Lower lobe of right lung (tissue), 2 donors: ENCODE results near the gene ACOXL. TPM values are rescaled to one million over a fixed set of nuclear protein-coding genes. Genes with fewer than 3 reads are reported as not detected.
A peak's percentile ranks its signal among the peaks of the same experiment; 100 is the strongest.

Source experiments
- ATAC-seq, 2 donors: fragments of 200-7000 bp; cut with Tn5 transposase; one replicate each; pipeline ENCODE4 v1.9.1; 2020 to 2022; ENCODE audit warnings: mild to moderate bottlenecking in 2 of 2, moderate library complexity in 2 of 2
- DNase-seq: peaks from one replicate; pipeline ENCODE4 v3.0.0-alpha.2; 2020
- H3K27ac ChIP-seq: fragments of 200-600 bp; one replicate; pipeline ENCODE4 v1.8.0; 2022
- H3K27me3 ChIP-seq: fragments of 200-600 bp; one replicate; pipeline ENCODE4 v1.8.0; 2022; ENCODE audit warnings: low read depth
- H3K36me3 ChIP-seq: fragments of 200-600 bp; one replicate; pipeline ENCODE4 v1.8.0; 2022; ENCODE audit warnings: mild to moderate bottlenecking
- H3K4me1 ChIP-seq: fragments of 200-600 bp; one replicate; pipeline ENCODE4 v1.8.0; 2022
- H3K4me3 ChIP-seq: fragments of 200-600 bp; one replicate; pipeline ENCODE4 v1.8.0; 2022; ENCODE audit warnings: mild to moderate bottlenecking
- H3K9me3 ChIP-seq: fragments of 200-600 bp; one replicate; pipeline ENCODE4 v1.8.0; 2022
- CTCF ChIP-seq: fragments of 200-600 bp; IDR thresholded peaks from one replicate; pipeline ENCODE4 v1.8.0; 2022; ENCODE audit warnings: antibody characterized with exemption, mild to moderate bottlenecking
- intact Hi-C: fragments of 100-400 bp; cut with DNase I; formaldehyde crosslinking; loops from one replicate; pipeline ENCODE4 v1.11.0; 2022
- total RNA-seq: library from RNA; stranded (reverse); fragmentation: NEBNext Ultra II Directional; extraction: Animal tissue kit (Norgen Biotek cat#: 25700); gene quantifications from one replicate; pipeline ENCODE4 v1.2.1, GENCODE V29; 2021
- donor health status: DM: no; HTN: yes; CAD: no; lungs with severe emphysema.

ACOXL gene
- total RNA-seq, 1 donor from 2014 or later = 38.5 TPM

GRCh38 chr2:110712737-110713136 is 19.6 kb upstream of the ACOXL start:
- H3K27me3 ChIP-seq = peaks cover 4% of the 10 kb centered on the region
- H3K9me3 ChIP-seq = no peaks in the 10 kb centered on the region
- H3K4me1 ChIP-seq = peaks cover 7% of the 10 kb centered on the region
- no peak for TF ChIP-seq CTCF
- no peak for ATAC-seq
- no peak overlapping the region for H3K4me3 ChIP-seq
- intact Hi-C loops = no loop called here
- no peak overlapping the region for H3K27ac ChIP-seq
- no peak for DNase-seq
- H3K36me3 ChIP-seq = no peaks in the 10 kb centered on the region

- Histone ChIP-seq H3K27me3 (peaks cover 4% of the 10 kb centered on the region), H3K4me1 (peaks cover 11% of the 10 kb centered on the region), H3K27ac (no peak overlapping the region), H3K4me3 (no peak overlapping the region), H3K9me3 (no peaks in the 10 kb centered on the region), H3K36me3 (no peaks in the 10 kb centered on the region)
- ATAC-seq = no peak
- TF ChIP-seq CTCF = no peak
- DNase-seq = no peak
- intact Hi-C loops = no loop called here
Measured at GRCh38 chr2:110713513-110714362, 18.6 kb upstream of the ACOXL start.

GRCh38 chr2:110714452-110715224 is 17.7 kb upstream of the ACOXL start:
- no peaks in the 10 kb centered on the region for H3K9me3 ChIP-seq

GRCh38 chr2:110716959-110717645 is 15.3 kb upstream of the ACOXL start:
- no peaks in the 10 kb centered on the region for H3K27me3 ChIP-seq
- ATAC-seq (no peak), DNase-seq (no peak)
- no peak overlapping the region for H3K4me3 ChIP-seq
- TF ChIP-seq CTCF = no peak
- no peaks in the 10 kb centered on the region for H3K9me3 ChIP-seq
- H3K27ac ChIP-seq = no peak overlapping the region
- H3K4me1 ChIP-seq = peaks cover 11% of the 10 kb centered on the region
- intact Hi-C loops = no loop called here
- no peaks in the 10 kb centered on the region for H3K36me3 ChIP-seq

More at GRCh38 chr2:110714452-110715224, 17.7 kb upstream of the ACOXL start:
- Histone ChIP-seq H3K27ac (no peak overlapping the region), H3K4me3 (no peak overlapping the region), H3K4me1 (peaks cover 11% of the 10 kb centered on the region), H3K36me3 (no peaks in the 10 kb centered on the region), H3K27me3 (peaks cover 4% of the 10 kb centered on the region)
- no peak for DNase-seq
- no peak for ATAC-seq
- no peak for TF ChIP-seq CTCF
- intact Hi-C loops = no loop called here

GRCh38 chr2:110717734-110718133 is 14.6 kb upstream of the ACOXL start:
- H3K4me1 ChIP-seq = peaks cover 11% of the 10 kb centered on the region
- intact Hi-C loops = no loop called here
- no peak overlapping the region for H3K4me3 ChIP-seq
- H3K9me3 ChIP-seq = no peaks in the 10 kb centered on the region
- DNase-seq = no peak
- H3K27me3 ChIP-seq = no peaks in the 10 kb centered on the region
- no peak for TF ChIP-seq CTCF
- H3K36me3 ChIP-seq = no peaks in the 10 kb centered on the region
- ATAC-seq = peak in 1 of 2 donors; percentile 31
- H3K27ac ChIP-seq = no peak overlapping the region
